ENCODE measurements around the gene KCP. TPM values are rescaled to one million over a fixed set of nuclear protein-coding genes. Genes with fewer than 3 reads are reported as not detected.
A peak's percentile ranks its signal among the peaks of the same experiment; 100 is the strongest.

The KCP gene
- polyA plus RNA-seq, 1 of the 3 experiments (the other 2 are of a cell fraction) = not detected

- Histone ChIP-seq H3K4me3 (ENCODE audit: low read depth in 2 of 2, low read length in 1 of 2) (no peak overlapping the region), H3K9ac (no peak overlapping the region), H3K27ac (ENCODE audit: low read depth in 2 of 2, low read length in 1 of 2) (no peak overlapping the region), H3K36me3 (replicated peaks in 1 of 2; ENCODE audit: control insufficient read depth in 1 of 2, insufficient read depth in 2 of 2, low read length in 1 of 2) (no peaks in the 10 kb centered on the region), H3F3A (replicated peaks; ENCODE audit: insufficient read depth) (no peaks in the 10 kb centered on the region), H3K9me2 (no peaks in the 10 kb centered on the region), H3K4me1 (ENCODE audit: control insufficient read depth in 1 of 2, insufficient read depth in 2 of 2, low read depth in 1 of 2, low read length in 1 of 2) (peaks cover 0 to 4% of the 10 kb centered on the region in 2 experiments; a peak in 1 of 4 replicates), H3K79me2 (ENCODE audit: insufficient read depth) (no peaks in the 10 kb centered on the region), H2AFZ (ENCODE audit: low read depth) (no peak overlapping the region), H3K9me3 (0 out of 2 replicates have a peak, but pooled peaks cover 8% of the 10 kb centered on the region), H4K20me1 (ENCODE audit: insufficient read depth) (no peaks in the 10 kb centered on the region), H3K4me2 (no peak overlapping the region), H3K27me3 (ENCODE audit: insufficient read depth) (0 out of 2 replicates have a peak, but pooled peaks cover 8% of the 10 kb centered on the region)
- DNase-seq = peak; percentile 36
- CTCF ChIA-PET = interaction anchor here (0.7 to 9.2 kb wide), 25 partner anchors 8 to 556 kb away, joined by 3 to 137 read pairs (median 3); no protein-coding TSS in a partner anchor
- no peak for TF ChIP-seq USF1 (IDR thresholded peaks at IDR 0.05; ENCODE audit: borderline replicate concordance, low read depth)
- no peak for TF ChIP-seq JUND (IDR thresholded peaks at IDR 0.05)
- no peak for TF ChIP-seq YY1 (IDR thresholded peaks at IDR 0.05; ENCODE audit: low read depth)
- no peak for TF ChIP-seq RXRA (IDR thresholded peaks at IDR 0.05; ENCODE audit: borderline replicate concordance, low read depth)
- no peak for TF ChIP-seq RCOR1 (IDR thresholded peaks at IDR 0.05; ENCODE audit: low read length)
- TF ChIP-seq NFIC (IDR thresholded peaks at IDR 0.05; ENCODE audit: borderline replicate concordance) = no peak
- no peak for TF ChIP-seq GATA2 (CRISPR knock-in tag; IDR thresholded peaks at IDR 0.05)
- TF ChIP-seq POLR2AphosphoS5 (IDR thresholded peaks at IDR 0.05; ENCODE audit: low read depth, low read length) = no peak
- TF ChIP-seq FOXM1 (IDR thresholded peaks at IDR 0.05; ENCODE audit: low read depth) = no peak
- no peak for TF ChIP-seq RAD21 (IDR thresholded peaks at IDR 0.05; ENCODE audit: low read length)
- TF ChIP-seq SIN3A (IDR thresholded peaks at IDR 0.05; ENCODE audit: borderline replicate concordance, low read depth, low read length) = no peak
- no peak for TF ChIP-seq IRF3 (IDR thresholded peaks at IDR 0.05; ENCODE audit: low read depth, low read length)
- no peak for TF ChIP-seq FOSL2 (IDR thresholded peaks at IDR 0.05; ENCODE audit: borderline replicate concordance, low read depth)
- TF ChIP-seq ZBTB33 (IDR thresholded peaks at IDR 0.05; ENCODE audit: borderline replicate concordance, low read depth) = no peak
- TF ChIP-seq EZH2phosphoT487 (IDR thresholded peaks at IDR 0.05; ENCODE audit: borderline replicate concordance, low read depth) = no peak
- POLR2A ChIA-PET = no interaction called here
- 50% methylated on average over 8 of the region's 14 CpGs for WGBS (ENCODE audit: low lambda C conversion rate)
Measured at GRCh38 chr7:128903621-128904361, 6.7 kb downstream of the KCP start.

Data from SK-N-SH (cell line).